PC-3 (cell line): Measurements from ENCODE around the gene AXIN2.

Experiments
- CTCF ChIP-seq: fragments of 300-600 bp; sonication (generic); conservative IDR thresholded peaks from 2 replicates; pipeline ENCODE4 v1.5.1; 2017; ENCODE audit warnings: antibody characterized with exemption, low read depth, mild to moderate bottlenecking, low read length
- EZH2 ChIP-seq: fragments of 300-600 bp; sonication (generic); IDR thresholded peaks from one replicate; pipeline ENCODE4 v1.6.1; 2017; ENCODE audit warnings: antibody characterized with exemption, mild to moderate bottlenecking, low read length; ENCODE audit not compliant: unreplicated experiment

GRCh38 chr17:65550758-65551157, 10.7 kb downstream of the AXIN2 start:
- no peak for TF ChIP-seq EZH2
- TF ChIP-seq CTCF: no peak
